GM18867 (cell line): ENCODE data around the gene KYNU.

Experiments used
- ATAC-seq: cut with Tn5 transposase; IDR thresholded peaks from one replicate; pipeline ENCODE4 v1.9.1; 2021; ENCODE audit warnings: mild to moderate bottlenecking, moderate library complexity; ENCODE audit not compliant: unreplicated experiment

Gene KYNU

GRCh38 chr2:142954493-142954892 is 77.0 kb downstream of the KYNU start:
- ATAC-seq = no peak

GRCh38 chr2:142957144-142957543 is 79.7 kb downstream of the KYNU start:
- ATAC-seq = no peak

GRCh38 chr2:142961202-142961601 is 83.7 kb downstream of the KYNU start:
- no peak for ATAC-seq

DNA sequence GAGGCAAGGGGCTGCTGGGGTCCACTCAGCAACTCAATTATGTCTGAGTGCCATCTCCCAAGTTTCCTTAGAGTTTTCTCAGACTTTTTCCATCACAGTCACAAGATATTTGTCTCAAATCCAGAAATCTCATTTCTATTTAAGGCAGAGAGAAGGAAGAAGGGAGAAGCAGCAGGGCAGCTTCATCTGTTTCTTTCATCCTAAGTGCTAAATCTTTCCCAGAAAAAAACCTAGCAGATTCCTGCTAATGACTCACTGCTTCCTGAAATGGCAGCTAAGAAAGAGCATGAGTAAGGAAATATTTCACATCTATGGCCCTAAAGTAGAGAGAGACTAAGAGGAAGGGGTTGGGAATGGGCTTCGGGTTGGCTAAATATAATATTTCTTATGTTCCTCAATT is 88.0 kb downstream of the KYNU start:
- no peak for ATAC-seq

DNA sequence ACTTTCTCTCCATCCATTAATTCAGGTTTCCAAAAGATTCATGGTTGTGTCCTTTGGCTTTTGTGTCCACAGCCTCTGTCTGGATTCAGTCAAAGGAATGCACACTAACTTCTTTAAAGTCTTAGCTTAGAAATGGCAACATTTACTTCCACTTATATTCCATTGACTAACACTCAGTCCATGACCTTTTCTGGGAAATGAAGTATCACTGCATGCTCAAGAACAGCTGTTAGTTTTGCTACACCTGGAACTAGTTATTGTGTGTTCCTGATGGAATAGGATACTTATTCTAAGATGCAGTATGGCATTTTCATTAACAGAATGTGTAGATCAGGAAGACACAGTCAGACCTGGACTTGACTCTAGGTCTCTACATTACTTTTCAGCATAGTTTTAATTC is 88.8 kb downstream of the KYNU start:
- ATAC-seq = no peak

GRCh38 chr2:142967060-142967459 is 89.6 kb downstream of the KYNU start:
- no peak for ATAC-seq

DNA sequence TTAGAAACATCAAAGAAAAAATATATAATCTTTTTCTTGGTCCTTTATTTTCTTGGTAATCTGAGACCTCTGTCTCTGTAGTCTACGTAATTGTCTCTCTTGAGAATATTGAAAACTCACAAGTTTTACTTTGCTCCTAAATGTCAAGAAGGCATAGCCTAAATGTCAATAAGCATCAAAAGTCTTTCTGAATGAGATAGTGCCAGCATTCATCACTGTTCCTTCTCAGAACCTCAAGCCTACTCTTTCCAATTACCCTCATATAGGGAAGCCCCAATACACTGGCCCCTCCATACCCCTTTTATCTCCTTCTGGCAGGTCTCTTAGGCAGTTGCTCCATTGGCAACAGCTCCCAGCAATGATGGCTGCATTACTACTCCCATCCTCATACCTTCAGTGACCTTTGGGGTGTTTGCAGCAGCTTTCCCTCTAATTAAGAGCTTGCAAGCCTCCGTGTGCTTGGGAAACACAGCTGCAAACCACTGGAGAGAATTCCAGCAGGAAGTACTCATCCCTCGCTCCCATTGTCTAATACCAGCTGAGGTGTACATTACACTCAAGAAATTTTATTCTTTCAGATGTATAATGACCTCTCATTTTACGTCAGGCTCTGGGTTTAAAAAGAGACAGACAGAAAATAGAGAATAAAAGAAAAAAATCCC is 95.8 kb downstream of the KYNU start:
- ATAC-seq = no peak

DNA sequence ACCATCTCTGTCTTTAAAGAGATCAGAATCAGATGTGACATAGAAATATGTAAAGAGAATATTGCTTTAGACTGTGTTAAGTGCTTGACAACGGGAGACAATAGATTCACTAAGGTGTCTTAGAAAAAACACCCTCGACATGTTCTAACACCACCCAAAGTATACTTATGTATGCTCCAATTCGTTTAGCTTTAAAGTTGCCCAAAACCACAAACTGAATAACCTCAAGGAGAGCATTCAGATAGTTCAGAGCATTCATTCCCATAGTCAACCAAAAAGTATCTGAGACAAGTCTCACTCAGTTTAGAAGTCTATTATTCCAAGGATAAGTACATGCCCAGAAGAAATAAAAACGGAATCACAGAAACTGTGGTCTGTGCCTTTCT is 96.4 kb downstream of the KYNU start:
- ATAC-seq = no peak

- ATAC-seq = peak; percentile 45
Observed at GRCh38 chr2:142974288-142975024, 97.0 kb downstream of the KYNU start.

DNA sequence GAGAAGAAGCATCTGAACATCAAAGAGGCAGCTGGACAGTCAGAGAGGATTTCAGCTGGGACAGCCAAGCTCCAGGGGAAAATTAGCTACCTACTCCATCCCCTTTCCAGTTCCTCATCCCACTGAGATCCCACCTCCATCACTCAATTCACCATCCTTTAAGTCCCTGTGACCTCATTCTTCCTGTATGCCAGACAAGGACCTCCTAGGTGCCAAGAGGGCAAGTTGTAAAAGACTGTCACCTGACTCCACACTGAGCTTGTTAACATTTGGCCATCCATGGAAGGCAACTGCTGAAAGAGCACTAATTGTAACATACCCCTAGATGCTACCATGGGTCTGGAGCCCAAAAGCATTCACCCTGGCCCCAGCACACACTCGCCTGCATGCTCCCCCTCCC is 97.8 kb downstream of the KYNU start:
- no peak for ATAC-seq

DNA sequence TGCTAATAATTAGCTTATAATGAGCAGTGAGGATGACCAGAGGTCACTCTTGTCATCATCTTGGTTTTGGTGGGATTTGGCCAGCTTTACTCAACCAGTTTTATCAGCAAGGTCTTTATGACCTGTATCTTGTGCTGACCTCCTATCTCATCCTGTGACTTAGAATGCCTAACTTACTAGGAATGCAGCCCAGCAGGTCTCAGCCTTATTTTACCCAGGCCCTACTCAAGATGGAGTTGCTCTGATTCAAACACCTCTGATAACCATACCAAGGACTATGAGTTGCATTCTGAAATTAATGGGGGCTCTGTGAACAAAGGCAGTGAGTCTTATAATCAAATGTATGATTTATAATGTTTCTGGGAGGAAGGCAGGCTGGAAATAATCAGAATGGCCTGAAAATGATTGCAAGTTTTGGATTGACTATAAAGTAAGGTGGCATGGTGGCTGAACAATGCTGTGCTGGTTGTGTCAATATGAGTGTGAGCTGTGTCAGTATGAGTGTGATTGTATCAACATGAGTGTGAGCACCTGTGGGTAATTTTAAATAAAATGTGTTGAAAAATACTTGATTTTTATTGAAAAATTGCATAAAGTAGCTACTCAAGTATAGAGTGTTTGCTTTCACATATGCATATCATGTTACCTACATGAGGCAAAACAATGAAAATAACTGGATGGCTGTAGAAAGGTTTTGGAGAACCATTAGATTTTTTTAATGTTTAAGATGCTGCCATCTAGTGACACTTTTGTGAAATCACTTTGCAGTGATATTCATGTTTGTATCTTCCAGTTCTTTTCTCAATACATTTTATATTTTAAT is 103.0 kb downstream of the KYNU start:
- ATAC-seq = peak; percentile 37

DNA sequence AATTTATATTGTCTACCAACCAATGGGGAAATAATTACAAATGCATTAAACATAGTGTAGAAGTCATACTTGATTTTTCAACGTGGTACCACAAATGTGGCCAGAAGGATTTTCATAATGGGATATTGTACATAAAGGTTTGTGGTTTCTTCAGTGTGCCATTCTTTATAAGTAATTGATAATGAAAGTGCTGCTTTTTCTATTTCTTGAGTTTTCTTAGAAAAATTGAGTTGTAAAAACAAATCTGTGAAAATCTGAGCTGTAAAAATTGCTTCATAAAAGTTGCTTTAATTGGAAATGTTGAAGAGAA is 103.6 kb downstream of the KYNU start:
- ATAC-seq = peak; percentile 1

- ATAC-seq = no peak
Observed at GRCh38 chr2:142981756-142982155, 104.3 kb downstream of the KYNU start.

DNA sequence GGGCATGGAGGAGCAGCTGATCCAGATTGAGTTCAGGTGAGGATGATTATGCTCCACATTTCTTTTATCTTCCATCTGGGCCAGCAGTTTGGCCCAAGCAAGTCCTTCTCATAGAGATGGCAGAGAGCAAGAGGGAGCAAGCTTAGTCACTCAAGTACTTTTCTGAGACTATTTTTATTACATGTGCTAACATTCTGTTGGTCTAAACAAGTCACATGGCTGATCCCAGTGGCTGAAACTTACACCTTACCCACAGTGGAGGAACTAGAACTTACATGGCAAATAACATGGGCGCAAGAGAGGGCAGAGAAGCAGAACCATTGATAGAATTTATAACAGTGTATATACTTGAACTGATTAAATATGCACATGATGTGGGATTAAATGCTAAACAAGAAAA is 105.7 kb downstream of the KYNU start:
- peak; percentile 86 for ATAC-seq

GRCh38 chr2:142984657-142985056 is 107.2 kb downstream of the KYNU start:
- ATAC-seq = no peak

DNA sequence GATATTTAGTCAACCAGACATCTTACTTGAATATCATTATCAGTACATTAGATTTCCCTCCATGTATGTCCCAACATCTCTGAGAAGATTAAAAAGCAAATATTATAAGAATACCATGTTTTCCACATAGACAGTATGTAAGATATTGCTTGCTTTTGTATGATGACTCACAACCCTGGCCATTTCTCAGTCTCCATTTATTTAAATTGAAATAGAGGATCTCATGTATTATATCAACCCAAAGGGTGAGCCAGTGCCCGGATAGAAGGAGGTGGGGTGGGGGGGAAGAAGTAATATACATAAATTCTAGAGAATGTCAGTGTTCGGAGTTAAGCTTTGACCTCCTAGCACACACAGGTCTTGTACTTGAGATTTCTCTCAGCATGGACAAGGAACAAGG is 109.6 kb downstream of the KYNU start:
- ATAC-seq = no peak

GRCh38 chr2:142989273-142990204 is 112.1 kb downstream of the KYNU start:
- peak; percentile 71 for ATAC-seq

DNA sequence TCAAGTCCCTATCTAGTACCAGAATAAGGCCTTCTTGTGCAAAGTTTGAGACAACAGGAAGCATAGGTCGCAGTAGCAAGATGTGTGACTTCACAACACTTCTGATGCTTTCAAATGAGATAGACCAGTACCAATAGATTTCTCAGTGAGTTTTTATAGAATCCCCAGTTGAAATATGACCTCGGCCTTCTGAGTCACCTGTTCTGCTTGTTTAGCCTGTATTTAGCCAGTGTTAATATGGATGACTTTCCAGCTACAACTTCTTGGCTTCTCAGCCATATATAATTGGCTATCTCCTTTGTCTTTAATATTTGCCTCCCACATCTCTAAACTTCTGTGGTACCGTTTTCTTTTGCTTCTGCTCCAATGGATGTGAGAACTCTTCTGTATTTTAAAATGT is 113.8 kb downstream of the KYNU start:
- no peak for ATAC-seq

GRCh38 chr2:142992840-142993239 is 115.4 kb downstream of the KYNU start:
- no peak for ATAC-seq

DNA sequence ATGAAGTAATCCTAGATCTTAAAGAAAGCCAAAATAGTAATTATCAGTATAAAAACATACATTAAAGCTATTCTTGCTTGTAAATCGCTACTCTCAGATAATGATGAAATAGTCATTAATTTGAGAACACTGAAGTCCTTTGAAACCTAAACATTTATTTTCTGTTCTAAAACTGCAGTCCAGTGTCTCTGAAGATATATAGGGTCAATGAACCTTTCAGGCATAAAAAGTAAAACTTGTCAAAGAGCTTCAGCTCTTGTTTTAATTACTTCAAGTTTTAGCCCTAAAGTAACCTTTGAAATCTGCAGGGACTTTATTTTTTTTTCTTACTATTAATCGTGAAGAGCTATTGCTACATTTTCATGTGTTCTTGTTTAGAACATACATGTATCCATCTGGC is 116.3 kb downstream of the KYNU start:
- ATAC-seq = no peak

GRCh38 chr2:142994665-142995064 is 117.2 kb downstream of the KYNU start:
- no peak for ATAC-seq
